Prostate gland (tissue), 2 donors: ENCODE data around the gene MTMR3. TPM values are rescaled to one million over a fixed set of nuclear protein-coding genes. Genes with fewer than 3 reads are reported as not detected.

ENCODE experiments used
- DNase-seq: peaks from one replicate; pipeline ENCODE4 v3.0.0-alpha.2; 2019; ENCODE audit warnings: low spot score
- H3K27ac ChIP-seq, 2 donors: fragments of 200-600 bp; sonication (generic); 2 replicates each; pipeline ENCODE4 v1.5.1; 2017 to 2019
- H3K27me3 ChIP-seq: fragments of 200-600 bp; sonication (generic); replicated peaks from 2 replicates; pipeline ENCODE4 v1.5.1; 2019; ENCODE audit not compliant: insufficient read depth
- H3K36me3 ChIP-seq, 2 donors: fragments of 200-600 bp; sonication (generic); 1 replicate in 1 of 2; 2 replicates in 1 of 2; pipeline versions ENCODE4 v1.5.1 to v1.8.1; 2017 to 2019
- H3K4me1 ChIP-seq: fragments of 200-600 bp; sonication (generic); replicated peaks from 2 replicates; pipeline ENCODE4 v1.5.1; 2019
- H3K4me3 ChIP-seq, 2 donors: fragments of 200-600 bp; sonication (generic); 2 replicates each; pipeline ENCODE4 v1.5.1; 2017 to 2019
- H3K9me3 ChIP-seq: fragments of 200-600 bp; sonication (generic); 2 replicates; pipeline ENCODE4 v1.5.1; 2017
- CTCF ChIP-seq, 4 experiments: fragments of 200-600 bp in 2 of 4; fragments of 450-650 bp in 2 of 4; sonication (generic) in 2 of 4; IDR thresholded peaks; 1 replicate in 3 of 4; 2 replicates in 1 of 4; pipeline ENCODE4 v1.5.1; 2016 to 2019; ENCODE audit warnings: antibody characterized with exemption in 4 of 4, mild to moderate bottlenecking in 2 of 4, moderate library complexity in 2 of 4
- POLR2A ChIP-seq: fragments of 450-650 bp; IDR thresholded peaks from one replicate; pipeline ENCODE4 v1.6.1; 2016; ENCODE audit warnings: antibody characterized with exemption, mild to moderate bottlenecking
- POLR2AphosphoS5 ChIP-seq: sonication (generic); formaldehyde crosslinking; IDR thresholded peaks from one replicate; pipeline ENCODE4 v1.6.1; 2017; ENCODE audit warnings: antibody characterized with exemption
- WGBS: methylation state at CpG from one replicate; pipeline ENCODE4 v1.1.5; 2018; 5-methylcytosine and 5-hydroxymethylcytosine counted together
- intact Hi-C: fragments of 100-400 bp; cut with DNase I; formaldehyde crosslinking; loops from one replicate; pipeline ENCODE4 v1.14.2; 2022
- total RNA-seq, 2 donors: library from RNA; depleted of rRNA; stranded (reverse); fragments of >200 nt; gene quantifications; one replicate each; pipeline ENCODE4 v1.1.0, GENCODE V29; 2016

MTMR3 gene
- total RNA-seq, 2 donors from 2014 or later: 37.9 to 93.7 TPM

- no peak for DNase-seq
- H3K27ac ChIP-seq: no peak overlapping the region
- no peak for TF ChIP-seq POLR2A
- TF ChIP-seq CTCF (IDR thresholded peaks at IDR 0.05): no peak
- TF ChIP-seq POLR2AphosphoS5: no peak
- WGBS: 77% methylated on average over 2 of the region's 2 CpGs
- no peaks in the 10 kb centered on the region for H3K27me3 ChIP-seq
- no peaks in the 10 kb centered on the region for H3K4me1 ChIP-seq
- no peak overlapping the region for H3K4me3 ChIP-seq
- intact Hi-C loops: no loop called here
- H3K36me3 ChIP-seq: no peaks in the 10 kb centered on the region
- no peaks in the 10 kb centered on the region for H3K9me3 ChIP-seq
These were observed 148.9 kb downstream of the MTMR3 start for GRCh38 chr22:30031764-30032455.

GRCh38 chr22:30033137-30033536, 150.2 kb downstream of the MTMR3 start:
- H3K4me1 ChIP-seq: no peaks in the 10 kb centered on the region
- 87% methylated on average over 4 of the region's 4 CpGs for WGBS
- DNase-seq: no peak
- no peaks in the 10 kb centered on the region for H3K36me3 ChIP-seq
- intact Hi-C loops: no loop called here
- no peaks in the 10 kb centered on the region for H3K9me3 ChIP-seq
- H3K4me3 ChIP-seq: no peak overlapping the region
- no peaks in the 10 kb centered on the region for H3K27me3 ChIP-seq
- TF ChIP-seq POLR2AphosphoS5 (no peak), POLR2A (no peak), CTCF (IDR thresholded peaks at IDR 0.05) (no peak)
- no peak overlapping the region for H3K27ac ChIP-seq

- Histone ChIP-seq H3K36me3 (no peaks in the 10 kb centered on the region), H3K4me3 (no peak overlapping the region), H3K27ac (no peak overlapping the region), H3K9me3 (no peaks in the 10 kb centered on the region), H3K27me3 (no peaks in the 10 kb centered on the region), H3K4me1 (no peaks in the 10 kb centered on the region)
- TF ChIP-seq POLR2A (no peak), POLR2AphosphoS5 (no peak), CTCF (IDR thresholded peaks at IDR 0.05) (no peak)
- 65% methylated on average over 5 of the region's 5 CpGs for WGBS
- no peak for DNase-seq
- intact Hi-C loops: no loop called here
These were observed 150.9 kb downstream of the MTMR3 start for GRCh38 chr22:30033901-30034300.

- Histone ChIP-seq H3K4me3 (no peak overlapping the region), H3K9me3 (no peaks in the 10 kb centered on the region), H3K27ac (no peak overlapping the region), H3K36me3 (no peaks in the 10 kb centered on the region), H3K4me1 (no peaks in the 10 kb centered on the region), H3K27me3 (no peaks in the 10 kb centered on the region)
- 100% methylated on average over 2 of the region's 2 CpGs for WGBS
- TF ChIP-seq POLR2A: no peak
- TF ChIP-seq CTCF (IDR thresholded peaks at IDR 0.05): no peak
- no peak for TF ChIP-seq POLR2AphosphoS5
- DNase-seq: no peak
- intact Hi-C loops: no loop called here
These were observed 153.7 kb downstream of the MTMR3 start for GRCh38 chr22:30036656-30037055.

GRCh38 chr22:30038219-30038618, 155.2 kb downstream of the MTMR3 start:
- no peak for DNase-seq
- no peak overlapping the region for H3K27ac ChIP-seq
- no peaks in the 10 kb centered on the region for H3K4me1 ChIP-seq
- 56% methylated on average over 3 of the region's 3 CpGs for WGBS
- intact Hi-C loops: no loop called here
- no peaks in the 10 kb centered on the region for H3K27me3 ChIP-seq
- no peaks in the 10 kb centered on the region for H3K9me3 ChIP-seq
- no peak overlapping the region for H3K4me3 ChIP-seq
- TF ChIP-seq POLR2AphosphoS5: no peak
- no peak for TF ChIP-seq CTCF (IDR thresholded peaks at IDR 0.05)
- no peak for TF ChIP-seq POLR2A
- no peaks in the 10 kb centered on the region for H3K36me3 ChIP-seq
